ENCODE results near the gene IMMP2L. TPM values are rescaled to one million over a fixed set of nuclear protein-coding genes. Genes with fewer than 3 reads are reported as not detected.
"Not testable (repeated sequence)": the region's sequence is repeated elsewhere in the genome, so short reads cannot be mapped to it uniquely, and the experiment has no call there.

IMMP2L gene
- total and polyA plus RNA-seq, 3 experiments from 2014 or later: 13.7 to 23.5 (median 18.0) TPM

- Mint-ChIP-seq H3K4me3 (no peak overlapping the region), H3K36me3 (peaks cover 4 to 47% (median 10%) of the 10 kb centered on the region in 3 donors), H3K27me3 (no peaks in the 10 kb centered on the region), H3K9me3 (peaks cover 0 to 14% (median 7%) of the 10 kb centered on the region in 5 donors), H3K4me1 (no peaks in the 10 kb centered on the region), H3K27ac (no peak overlapping the region)
- H3K4me1 ChIP-seq (ENCODE audit: insufficient read depth, low read length): no peaks in the 10 kb centered on the region
- no peak for DNase-seq
- no peak overlapping the region for H3K4me3 ChIP-seq (ENCODE audit: low read length)
- POLR2A ChIA-PET: no interaction called here
- CTCF ChIA-PET: no interaction called here
- no peaks in the 10 kb centered on the region for H3K9me3 ChIP-seq (ENCODE audit: low read length)
- no peaks in the 10 kb centered on the region for H3K27me3 ChIP-seq (ENCODE audit: insufficient read depth, low read length, poor library complexity, severe bottlenecking)
- no peaks in the 10 kb centered on the region for H3K36me3 ChIP-seq (ENCODE audit: insufficient read depth, low read length)
- no peak overlapping the region for H3K27ac ChIP-seq (ENCODE audit: low read depth, low read length)
Observed at GRCh38 chr7:111290982-111291381, 271.3 kb downstream of the IMMP2L start.

- Histone ChIP-seq H3K36me3 (ENCODE audit: insufficient read depth, low read length) (no peaks in the 10 kb centered on the region), H3K27me3 (ENCODE audit: insufficient read depth, low read length, poor library complexity, severe bottlenecking) (no peaks in the 10 kb centered on the region), H3K9me3 (ENCODE audit: low read length) (no peaks in the 10 kb centered on the region), H3K4me3 (ENCODE audit: low read length) (no peak overlapping the region), H3K27ac (ENCODE audit: low read depth, low read length) (no peak overlapping the region), H3K4me1 (ENCODE audit: insufficient read depth, low read length) (no peaks in the 10 kb centered on the region)
- Mint-ChIP-seq H3K4me3 (no peak overlapping the region), H3K4me1 (no peaks in the 10 kb centered on the region), H3K27ac (no peak overlapping the region), H3K27me3 (no peaks in the 10 kb centered on the region), H3K36me3 (peaks cover 4 to 47% (median 12%) of the 10 kb centered on the region in 3 donors), H3K9me3 (peaks cover 0 to 14% (median 7%) of the 10 kb centered on the region in 5 donors)
- DNase-seq: no peak
- ChIA-PET POLR2A (no interaction called here), CTCF (no interaction called here)
Observed at GRCh38 chr7:111290419-111290818, 271.9 kb downstream of the IMMP2L start.

GRCh38 chr7:111288441-111288840 lies 273.9 kb downstream of the IMMP2L start:
- POLR2A ChIA-PET; H3K27me3 Mint-ChIP-seq; H3K27me3 ChIP-seq (ENCODE audit: insufficient read depth, low read length, poor library complexity, severe bottlenecking); H3K27ac ChIP-seq (ENCODE audit: low read depth, low read length); H3K4me3 Mint-ChIP-seq; H3K4me1 Mint-ChIP-seq; H3K9me3 ChIP-seq (ENCODE audit: low read length); H3K4me1 ChIP-seq (ENCODE audit: insufficient read depth, low read length); H3K27ac Mint-ChIP-seq; H3K4me3 ChIP-seq (ENCODE audit: low read length); DNase-seq; H3K36me3 ChIP-seq (ENCODE audit: insufficient read depth, low read length); CTCF ChIA-PET: not testable (repeated sequence)
- Mint-ChIP-seq H3K36me3 (peaks cover 6 to 54% (median 12%) of the 10 kb centered on the region in 3 donors), H3K9me3 (peaks cover 0 to 14% (median 7%) of the 10 kb centered on the region in 5 donors)

- no peak for DNase-seq
- Mint-ChIP-seq H3K4me3 (no peak overlapping the region), H3K4me1 (peaks cover 0 to 2% (median 0%) of the 10 kb centered on the region in 3 donors), H3K27me3 (no peaks in the 10 kb centered on the region), H3K27ac (no peak overlapping the region), H3K36me3 (peaks cover 3 to 36% (median 9%) of the 10 kb centered on the region in 3 donors), H3K9me3 (peaks cover 0 to 5% (median under 1%) of the 10 kb centered on the region in 5 donors)
- Histone ChIP-seq H3K36me3 (ENCODE audit: insufficient read depth, low read length) (no peaks in the 10 kb centered on the region), H3K4me3 (ENCODE audit: low read length) (no peak overlapping the region), H3K27me3 (ENCODE audit: insufficient read depth, low read length, poor library complexity, severe bottlenecking) (no peaks in the 10 kb centered on the region), H3K4me1 (ENCODE audit: insufficient read depth, low read length) (no peaks in the 10 kb centered on the region), H3K27ac (ENCODE audit: low read depth, low read length) (no peak overlapping the region), H3K9me3 (ENCODE audit: low read length) (no peaks in the 10 kb centered on the region)
- CTCF ChIA-PET: no interaction called here
- POLR2A ChIA-PET: no interaction called here
Observed at GRCh38 chr7:111282626-111283025, 279.7 kb downstream of the IMMP2L start.

DNA sequence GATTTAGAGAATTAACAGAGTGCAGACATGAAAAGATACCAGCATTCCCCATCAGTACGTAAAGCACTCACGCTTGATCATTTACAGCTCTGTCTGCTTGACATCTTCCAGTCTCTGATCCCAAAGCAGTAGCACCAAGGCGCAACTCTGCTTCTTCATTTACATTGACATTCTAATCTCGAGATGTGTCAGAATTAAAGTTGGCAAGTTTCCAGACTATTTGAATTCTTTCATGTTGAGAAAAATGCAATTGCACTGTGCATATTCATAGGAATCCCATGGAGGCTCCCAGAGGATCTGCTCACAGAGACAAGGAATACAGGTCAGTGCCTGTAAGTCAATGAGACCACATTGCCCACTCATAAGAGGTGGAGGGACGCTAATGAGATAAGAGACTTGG lies 287.4 kb downstream of the IMMP2L start:
- H3K36me3 Mint-ChIP-seq: peaks cover 0 to 28% (median 4%) of the 10 kb centered on the region in 3 donors
- H3K27me3 ChIP-seq (ENCODE audit: insufficient read depth, low read length, poor library complexity, severe bottlenecking): no peaks in the 10 kb centered on the region
- ChIA-PET CTCF (no interaction called here), POLR2A (no interaction called here)
- no peak overlapping the region for H3K4me3 ChIP-seq (ENCODE audit: low read length)
- H3K4me1 Mint-ChIP-seq: no peaks in the 10 kb centered on the region
- DNase-seq: no peak
- H3K9me3 ChIP-seq (ENCODE audit: low read length): no peaks in the 10 kb centered on the region
- no peak overlapping the region for H3K4me3 Mint-ChIP-seq
- H3K27ac Mint-ChIP-seq: no peak overlapping the region
- H3K27me3 Mint-ChIP-seq: no peaks in the 10 kb centered on the region
- no peak overlapping the region for H3K27ac ChIP-seq (ENCODE audit: low read depth, low read length)
- no peaks in the 10 kb centered on the region for H3K36me3 ChIP-seq (ENCODE audit: insufficient read depth, low read length)
- H3K9me3 Mint-ChIP-seq: no peaks in the 10 kb centered on the region
- H3K4me1 ChIP-seq (ENCODE audit: insufficient read depth, low read length): no peaks in the 10 kb centered on the region

- Histone ChIP-seq H3K27ac (ENCODE audit: low read depth, low read length) (no peak overlapping the region), H3K27me3 (ENCODE audit: insufficient read depth, low read length, poor library complexity, severe bottlenecking) (no peaks in the 10 kb centered on the region), H3K9me3 (ENCODE audit: low read length) (no peaks in the 10 kb centered on the region), H3K4me1 (ENCODE audit: insufficient read depth, low read length) (no peaks in the 10 kb centered on the region), H3K4me3 (ENCODE audit: low read length) (no peak overlapping the region), H3K36me3 (ENCODE audit: insufficient read depth, low read length) (no peaks in the 10 kb centered on the region)
- no peaks in the 10 kb centered on the region for H3K4me1 Mint-ChIP-seq
- no peaks in the 10 kb centered on the region for H3K27me3 Mint-ChIP-seq
- H3K36me3 Mint-ChIP-seq: peaks cover 0 to 32% (median 4%) of the 10 kb centered on the region in 3 donors
- no peak overlapping the region for H3K4me3 Mint-ChIP-seq
- H3K27ac Mint-ChIP-seq: no peak overlapping the region
- POLR2A ChIA-PET: no interaction called here
- CTCF ChIA-PET: no interaction called here
- DNase-seq: no peak
- H3K9me3 Mint-ChIP-seq: no peaks in the 10 kb centered on the region
Observed at GRCh38 chr7:111272092-111272491, 290.2 kb downstream of the IMMP2L start.

- H3K4me1 ChIP-seq (ENCODE audit: insufficient read depth, low read length); H3K27me3 ChIP-seq (ENCODE audit: insufficient read depth, low read length, poor library complexity, severe bottlenecking); H3K36me3 ChIP-seq (ENCODE audit: insufficient read depth, low read length); CTCF ChIA-PET; H3K9me3 Mint-ChIP-seq; DNase-seq; H3K27ac ChIP-seq (ENCODE audit: low read depth, low read length); H3K4me3 ChIP-seq (ENCODE audit: low read length); H3K27me3 Mint-ChIP-seq; H3K4me1 Mint-ChIP-seq; POLR2A ChIA-PET; H3K9me3 ChIP-seq (ENCODE audit: low read length); H3K27ac Mint-ChIP-seq; H3K4me3 Mint-ChIP-seq: not testable (repeated sequence)
- peaks cover 0 to 29% (median 4%) of the 10 kb centered on the region in 3 donors for H3K36me3 Mint-ChIP-seq
Observed at GRCh38 chr7:111270794-111271193, 291.5 kb downstream of the IMMP2L start.

DNA sequence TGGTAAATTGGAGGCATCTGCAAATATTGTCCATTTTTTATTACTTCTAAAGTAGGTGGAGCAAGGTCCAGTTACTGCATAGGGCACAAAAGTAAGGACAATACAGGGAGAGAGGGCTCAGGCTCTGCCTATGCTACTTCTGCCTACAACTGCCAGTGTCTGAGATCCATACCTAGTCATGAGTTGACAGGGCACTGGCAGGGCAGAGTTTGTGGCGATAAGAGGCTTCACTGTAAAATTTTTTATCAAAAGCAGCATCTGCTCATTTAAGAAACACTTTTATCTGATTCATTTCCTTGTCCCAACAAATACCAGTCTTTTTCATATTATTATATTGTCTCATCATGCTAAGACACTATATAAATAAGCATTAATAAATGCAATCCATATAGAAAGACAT lies 293.4 kb downstream of the IMMP2L start:
- peaks cover 0 to 20% (median 4%) of the 10 kb centered on the region in 3 donors for H3K36me3 Mint-ChIP-seq
- POLR2A ChIA-PET: no interaction called here
- CTCF ChIA-PET: interaction anchor here (0.7 kb wide), 1 partner anchor 186 kb away, joined by 3 read pairs; no protein-coding TSS in a partner anchor

DNA sequence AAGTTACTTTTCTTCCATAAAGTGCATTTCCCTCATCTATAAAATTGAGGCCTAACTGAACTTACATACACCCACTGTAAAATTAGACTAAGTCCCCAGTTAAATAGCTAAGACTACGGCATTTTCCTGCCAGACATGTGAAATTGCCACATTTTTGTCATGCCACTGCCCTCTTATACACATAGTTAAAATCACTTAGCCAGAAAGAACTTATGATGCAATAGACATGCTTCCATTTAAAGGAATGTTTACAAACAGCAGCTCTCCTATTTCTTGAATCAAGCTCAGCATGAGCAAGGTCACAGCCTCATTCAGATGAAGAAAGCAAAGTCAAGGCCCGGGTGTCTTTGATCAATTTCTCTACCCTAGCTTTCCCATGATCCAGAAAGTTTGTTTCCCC lies 295.7 kb downstream of the IMMP2L start:
- Histone ChIP-seq H3K9me3 (ENCODE audit: low read length) (no peaks in the 10 kb centered on the region), H3K27ac (ENCODE audit: low read depth, low read length) (no peak overlapping the region), H3K27me3 (ENCODE audit: insufficient read depth, low read length, poor library complexity, severe bottlenecking) (no peaks in the 10 kb centered on the region), H3K36me3 (ENCODE audit: insufficient read depth, low read length) (no peaks in the 10 kb centered on the region), H3K4me3 (ENCODE audit: low read length) (no peak overlapping the region), H3K4me1 (ENCODE audit: insufficient read depth, low read length) (no peaks in the 10 kb centered on the region)
- Mint-ChIP-seq H3K27ac (no peak overlapping the region), H3K4me3 (no peak overlapping the region), H3K36me3 (peaks cover 0 to 8% (median 1%) of the 10 kb centered on the region in 3 donors), H3K27me3 (no peaks in the 10 kb centered on the region), H3K4me1 (no peaks in the 10 kb centered on the region), H3K9me3 (no peaks in the 10 kb centered on the region)
- ChIA-PET CTCF (interaction anchor here (1.0 kb wide), 1 partner anchor 8 kb away, joined by 3 read pairs; no protein-coding TSS in a partner anchor), POLR2A (no interaction called here)
- no peak for DNase-seq

More for the DNA sequence above, 293.4 kb downstream of the IMMP2L start:
- Mint-ChIP-seq H3K27me3 (no peaks in the 10 kb centered on the region), H3K4me3 (no peak overlapping the region), H3K27ac (no peak overlapping the region), H3K9me3 (no peaks in the 10 kb centered on the region), H3K4me1 (no peaks in the 10 kb centered on the region)
- no peaks in the 10 kb centered on the region for H3K36me3 ChIP-seq (ENCODE audit: insufficient read depth, low read length)
- no peaks in the 10 kb centered on the region for H3K9me3 ChIP-seq (ENCODE audit: low read length)
- DNase-seq: no peak
- no peak overlapping the region for H3K4me3 ChIP-seq (ENCODE audit: low read length)
- no peaks in the 10 kb centered on the region for H3K4me1 ChIP-seq (ENCODE audit: insufficient read depth, low read length)
- no peaks in the 10 kb centered on the region for H3K27me3 ChIP-seq (ENCODE audit: insufficient read depth, low read length, poor library complexity, severe bottlenecking)
- no peak overlapping the region for H3K27ac ChIP-seq (ENCODE audit: low read depth, low read length)
